ENCODE results near the gene SLC43A1.

The SLC43A1 gene

DNA sequence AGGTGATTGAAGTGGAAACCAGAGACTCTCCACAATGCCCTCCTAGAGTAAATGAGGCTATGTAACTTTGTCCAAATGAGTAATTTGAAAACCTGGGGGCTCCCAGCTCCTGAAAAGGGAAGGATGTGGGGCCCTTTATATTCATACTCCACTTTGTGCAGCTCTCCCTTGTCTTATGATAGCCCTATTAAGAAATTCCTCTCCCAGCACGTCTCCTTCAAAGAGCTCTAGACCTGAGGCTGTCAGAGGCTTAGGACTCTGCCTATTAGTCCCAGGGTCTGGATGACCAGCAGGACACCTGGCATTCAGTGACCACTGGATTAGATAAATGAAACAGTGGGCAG, 2.1 kb downstream of the SLC43A1 start:
- no peak for TF ChIP-seq POLR2A (IDR thresholded peaks at IDR 0.05; ENCODE audit: low read depth, low read length)
- FAIRE-seq = no peak
- no peak for DNase-seq (ENCODE audit: insufficient read length, low spot score)

DNA sequence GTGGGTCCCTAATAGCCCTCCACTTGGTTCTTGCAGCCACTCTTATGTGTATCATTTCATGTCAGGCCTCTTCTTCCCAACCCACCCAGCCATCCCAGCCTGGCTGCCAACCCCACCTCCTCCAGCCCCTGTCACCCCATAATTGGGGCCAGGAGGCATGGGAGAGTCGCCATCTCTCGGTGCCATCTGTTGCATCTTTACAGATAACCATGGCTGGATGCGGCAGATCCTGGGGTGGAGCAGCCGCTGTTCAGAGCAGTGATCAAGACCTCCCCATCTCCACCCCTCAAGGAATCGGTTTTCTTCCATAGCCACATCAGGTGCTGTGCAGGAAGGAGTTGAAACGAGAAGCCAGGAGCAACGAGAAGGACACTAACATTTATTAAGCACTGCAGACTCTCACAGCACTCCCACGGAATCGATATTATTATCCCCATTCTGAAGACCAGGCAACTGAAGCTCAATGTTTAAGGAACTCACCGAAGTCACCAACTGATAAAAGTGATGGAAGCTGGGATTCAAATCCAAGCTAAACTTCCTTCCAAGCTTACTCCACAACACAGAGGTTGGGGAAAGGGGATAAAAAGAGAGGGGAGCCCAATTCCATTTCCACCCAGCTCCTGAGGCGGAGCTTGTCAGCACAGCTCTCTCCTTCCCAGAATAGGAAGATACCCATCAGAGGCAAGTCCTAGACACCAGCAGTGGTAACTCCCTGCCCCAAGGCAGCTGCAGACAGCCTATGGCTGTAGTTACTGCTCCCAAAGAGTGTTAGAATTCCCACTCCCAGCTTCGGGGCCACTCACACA, 2.7 kb downstream of the SLC43A1 start:
- no peak for DNase-seq (ENCODE audit: insufficient read length, low spot score)
- FAIRE-seq = no peak
- no peak for TF ChIP-seq POLR2A (IDR thresholded peaks at IDR 0.05; ENCODE audit: low read depth, low read length)

- DNase-seq (ENCODE audit: insufficient read length, low spot score) = no peak
- no peak for FAIRE-seq
- no peak for TF ChIP-seq POLR2A (IDR thresholded peaks at IDR 0.05; ENCODE audit: low read depth, low read length)
These were observed 3.6 kb downstream of the SLC43A1 start for GRCh38 chr11:57511741-57512430.

DNA sequence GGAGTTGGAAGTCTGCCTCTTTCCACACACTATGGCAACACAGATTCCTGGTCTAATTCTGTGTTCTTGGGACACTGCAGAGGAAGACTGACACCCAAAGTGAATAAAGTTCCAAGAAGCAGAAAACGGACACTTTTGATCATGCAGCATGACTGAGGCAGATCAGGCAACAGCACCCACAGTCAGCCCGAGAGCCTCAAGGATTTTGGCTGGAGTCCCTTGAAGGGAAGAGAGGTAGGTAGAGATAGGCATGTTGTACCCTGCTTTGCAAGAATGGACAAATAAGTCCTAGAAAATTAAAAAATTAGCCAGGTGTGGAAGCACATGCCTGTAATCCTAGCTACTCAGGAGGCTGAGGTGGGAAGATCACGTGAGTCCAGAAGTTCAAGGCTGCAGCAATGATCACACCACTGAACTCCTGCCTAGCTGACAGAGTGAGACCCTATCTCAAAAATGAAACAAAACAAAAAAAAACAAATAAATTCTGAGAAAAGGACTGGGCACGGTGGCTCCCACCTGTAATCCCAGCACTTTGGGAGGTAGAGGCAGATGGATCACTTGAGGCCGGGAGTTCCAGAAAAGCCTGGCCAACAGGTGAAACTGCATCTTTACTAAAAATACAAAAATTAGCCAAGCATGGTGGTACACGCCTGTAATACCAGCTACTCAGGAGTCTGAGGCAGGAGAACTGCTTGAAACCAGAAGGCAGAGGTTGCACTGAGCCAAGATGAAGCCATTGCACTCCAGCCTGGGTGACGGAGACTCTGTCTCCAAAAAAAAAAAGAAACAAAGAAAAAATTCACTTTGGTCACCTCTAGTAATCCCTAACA, 6.9 kb downstream of the SLC43A1 start:
- no peak for TF ChIP-seq POLR2A (IDR thresholded peaks at IDR 0.05; ENCODE audit: low read depth, low read length)

GRCh38 chr11:57506522-57506921, 9.0 kb downstream of the SLC43A1 start:
- no peak for DNase-seq (ENCODE audit: insufficient read length, low spot score)
- no peak for FAIRE-seq
- no peak for TF ChIP-seq POLR2A (IDR thresholded peaks at IDR 0.05; ENCODE audit: low read depth, low read length)

More for the DNA sequence above, 6.9 kb downstream of the SLC43A1 start:
- FAIRE-seq (no peak), DNase-seq (ENCODE audit: insufficient read length, low spot score) (no peak)

DNA sequence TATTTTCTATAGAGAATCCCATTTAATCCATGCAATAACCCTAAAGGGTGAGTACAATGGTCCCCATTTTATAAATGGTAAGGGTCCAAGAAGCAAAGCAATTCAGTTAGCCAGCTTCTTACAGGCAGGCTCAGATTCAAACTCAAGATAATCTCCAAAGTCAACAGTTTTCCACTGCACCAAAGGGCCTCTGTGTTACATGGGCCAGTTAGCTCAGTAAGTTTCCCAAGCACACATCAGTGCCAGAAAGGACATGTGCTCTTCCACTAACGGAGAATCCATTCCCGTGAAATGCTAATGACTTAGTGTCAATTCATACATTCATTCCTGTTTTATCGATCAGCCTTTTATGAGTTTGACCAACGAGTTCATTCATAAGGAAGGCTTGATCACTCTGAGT, 11.0 kb downstream of the SLC43A1 start:
- DNase-seq (ENCODE audit: insufficient read length, low spot score) (no peak), FAIRE-seq (no peak)
- TF ChIP-seq POLR2A (IDR thresholded peaks at IDR 0.05; ENCODE audit: low read depth, low read length) = no peak

DNA sequence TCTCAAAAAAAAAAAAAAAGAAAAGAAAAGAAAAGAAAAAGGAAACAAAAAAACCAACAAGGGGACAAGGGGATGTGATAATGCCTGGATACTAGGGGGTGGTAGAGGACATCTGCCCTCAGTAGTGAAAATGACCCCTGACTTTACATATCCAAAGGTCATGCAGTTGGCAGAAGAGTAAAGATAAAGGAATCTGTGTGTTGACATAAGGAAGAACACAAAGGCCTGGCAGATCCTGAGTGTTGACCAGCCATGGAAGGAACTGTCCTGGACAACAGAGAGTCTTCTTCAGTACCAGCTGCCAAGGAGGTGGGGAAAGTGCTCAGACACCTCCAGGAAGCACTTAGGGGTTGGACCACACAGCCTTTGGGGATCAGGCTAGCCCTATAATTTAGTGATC, 12.6 kb downstream of the SLC43A1 start:
- TF ChIP-seq POLR2A (IDR thresholded peaks at IDR 0.05; ENCODE audit: low read depth, low read length) = no peak
- FAIRE-seq (no peak), DNase-seq (ENCODE audit: insufficient read length, low spot score) (no peak)

DNA sequence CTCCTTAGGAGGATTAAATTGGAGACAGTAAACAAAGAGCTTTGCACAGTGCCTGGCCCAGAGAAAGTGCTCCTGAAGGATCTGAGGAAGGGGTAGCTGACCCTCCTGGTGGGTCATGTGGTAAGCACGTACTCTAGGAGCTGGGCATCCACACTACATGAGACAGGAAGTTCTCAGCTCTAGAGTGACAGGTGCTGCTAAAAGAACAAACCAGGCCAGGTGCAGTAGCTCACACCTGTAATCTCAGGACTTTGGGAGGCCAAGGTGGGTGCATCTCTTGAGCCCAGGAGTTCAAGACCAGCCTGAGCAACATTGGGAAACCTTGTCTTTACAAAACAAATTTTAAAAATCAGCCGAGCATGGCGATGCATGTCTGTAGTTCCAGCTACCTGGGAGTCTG, 13.1 kb downstream of the SLC43A1 start:
- no peak for TF ChIP-seq POLR2A (IDR thresholded peaks at IDR 0.05; ENCODE audit: low read depth, low read length)
- FAIRE-seq (no peak), DNase-seq (ENCODE audit: insufficient read length, low spot score) (no peak)

DNA sequence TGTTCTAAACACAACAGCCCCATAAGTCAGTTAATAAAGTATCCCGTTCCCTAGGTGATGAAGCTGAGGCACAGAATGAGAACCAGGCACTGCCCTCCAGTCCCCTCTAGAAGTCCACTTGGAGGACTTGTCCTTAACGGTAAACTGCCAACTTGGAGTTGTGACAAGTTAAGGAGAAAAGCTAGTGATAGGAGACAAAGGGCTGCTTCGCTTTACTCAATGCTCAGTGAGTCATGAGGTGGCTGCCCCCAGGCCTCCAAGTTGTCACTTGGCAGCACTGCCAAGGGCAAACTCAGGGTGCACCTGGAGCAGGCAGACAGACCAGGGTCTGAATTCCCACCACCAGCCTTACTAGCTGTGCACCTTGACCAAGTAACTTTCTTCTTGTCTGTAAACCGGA, 13.5 kb downstream of the SLC43A1 start:
- no peak for TF ChIP-seq POLR2A (IDR thresholded peaks at IDR 0.05; ENCODE audit: low read depth, low read length)
- DNase-seq (ENCODE audit: insufficient read length, low spot score) (no peak), FAIRE-seq (no peak)

GRCh38 chr11:57500926-57501325, 14.6 kb downstream of the SLC43A1 start:
- no peak for DNase-seq (ENCODE audit: insufficient read length, low spot score)
- no peak for FAIRE-seq
- no peak for TF ChIP-seq POLR2A (IDR thresholded peaks at IDR 0.05; ENCODE audit: low read depth, low read length)

GRCh38 chr11:57500515-57500914, 15.0 kb downstream of the SLC43A1 start:
- DNase-seq (ENCODE audit: insufficient read length, low spot score) (no peak), FAIRE-seq (no peak)
- TF ChIP-seq POLR2A (IDR thresholded peaks at IDR 0.05; ENCODE audit: low read depth, low read length) = no peak

GRCh38 chr11:57499983-57500461, 15.5 kb downstream of the SLC43A1 start:
- DNase-seq (ENCODE audit: insufficient read length, low spot score) (no peak), FAIRE-seq (no peak)
- TF ChIP-seq POLR2A (IDR thresholded peaks at IDR 0.05; ENCODE audit: low read depth, low read length) = no peak

DNA sequence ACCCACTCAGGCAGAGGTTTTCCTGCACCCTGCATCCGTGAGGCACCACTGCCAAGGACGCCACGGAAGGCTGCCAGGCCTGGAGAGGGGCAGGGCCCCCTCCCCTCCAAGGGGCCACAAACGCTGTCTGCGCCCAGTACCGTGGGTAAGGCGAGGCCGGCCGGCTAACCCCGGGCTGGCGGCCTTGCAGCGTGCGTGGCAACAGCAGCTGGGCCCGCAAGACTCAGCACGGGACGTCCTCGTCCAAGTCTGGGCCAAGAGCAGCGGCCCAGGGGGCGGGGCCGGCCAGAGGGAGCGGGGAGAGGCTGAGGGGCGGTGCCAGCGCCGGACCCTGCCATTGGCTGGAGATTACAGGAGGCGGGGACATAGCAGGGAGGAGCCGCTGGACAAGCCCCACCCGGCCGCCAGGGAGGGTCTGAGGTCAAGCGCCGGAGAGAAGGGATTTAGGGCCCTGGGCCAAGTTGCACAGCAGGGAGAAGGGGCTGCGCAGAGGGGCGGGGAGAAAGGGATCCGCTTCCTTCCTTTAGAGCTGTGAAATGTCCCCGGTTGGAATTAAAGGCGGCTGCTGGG, 16.0 kb downstream of the SLC43A1 start:
- FAIRE-seq (no peak), DNase-seq (ENCODE audit: insufficient read length, low spot score) (peak; percentile 94)
- peak; percentile 51 for TF ChIP-seq POLR2A (IDR thresholded peaks at IDR 0.05; ENCODE audit: low read depth, low read length)

GRCh38 chr11:57498540-57498939, 17.0 kb downstream of the SLC43A1 start:
- no peak for TF ChIP-seq POLR2A (IDR thresholded peaks at IDR 0.05; ENCODE audit: low read depth, low read length)
- FAIRE-seq = no peak
- DNase-seq (ENCODE audit: insufficient read length, low spot score) = no peak
